Activated naive CD4-positive, alpha-beta T cell treated with Interleukin-2 at 50 U/mL for 16 hours (primary cell): ENCODE results near the gene C13orf42.
"Not testable (repeated sequence)": the region's sequence is repeated elsewhere in the genome, so short reads cannot be mapped to it uniquely, and the experiment has no call there.

Experiments
- DNase-seq: peaks from one replicate; pipeline ENCODE4 v3.0.0-alpha.2; 2020

Gene C13orf42

GRCh38 chr13:51118809-51119431 lies 7.8 kb upstream of the C13orf42 start:
- no peak for DNase-seq

- no peak for DNase-seq
These were observed 2.9 kb upstream of the C13orf42 start for GRCh38 chr13:51113969-51114368.

GRCh38 chr13:51113186-51113881 lies 2.3 kb upstream of the C13orf42 start:
- DNase-seq, result no peak

- DNase-seq, result no peak
These were observed 1.7 kb upstream of the C13orf42 start for GRCh38 chr13:51112771-51113170.

GRCh38 chr13:51111997-51112396 lies 923 bp upstream of the C13orf42 start:
- no peak for DNase-seq

GRCh38 chr13:51107996-51108395 lies 3.1 kb downstream of the C13orf42 start:
- no peak for DNase-seq

GRCh38 chr13:51105046-51105445 lies 6.0 kb downstream of the C13orf42 start:
- DNase-seq, result no peak

- DNase-seq, result no peak
These were observed 9.3 kb downstream of the C13orf42 start for GRCh38 chr13:51101636-51102235.

GRCh38 chr13:51097353-51098043 lies 13.6 kb downstream of the C13orf42 start:
- no peak for DNase-seq

GRCh38 chr13:51096131-51096530 lies 14.9 kb downstream of the C13orf42 start:
- DNase-seq, result no peak

GRCh38 chr13:51093574-51093973 lies 17.5 kb downstream of the C13orf42 start:
- DNase-seq, result no peak

GRCh38 chr13:51091839-51092238 lies 19.2 kb downstream of the C13orf42 start:
- DNase-seq, result no peak

GRCh38 chr13:51083706-51084105 lies 27.4 kb downstream of the C13orf42 start:
- no peak for DNase-seq

GRCh38 chr13:51080478-51081065 lies 30.5 kb downstream of the C13orf42 start:
- not testable (repeated sequence) for DNase-seq

GRCh38 chr13:51071493-51071892 lies 39.6 kb downstream of the C13orf42 start:
- no peak for DNase-seq

GRCh38 chr13:51070005-51070649 lies 40.9 kb downstream of the C13orf42 start:
- peak; percentile 78 for DNase-seq

GRCh38 chr13:51068501-51068900 lies 42.6 kb downstream of the C13orf42 start:
- no peak for DNase-seq

- DNase-seq, result no peak
These were observed 43.4 kb downstream of the C13orf42 start for GRCh38 chr13:51067706-51068105.

- DNase-seq, result no peak
These were observed 43.8 kb downstream of the C13orf42 start for GRCh38 chr13:51067210-51067701.

GRCh38 chr13:51066091-51066831 lies 44.8 kb downstream of the C13orf42 start:
- no peak for DNase-seq

GRCh38 chr13:51065372-51066090 lies 45.5 kb downstream of the C13orf42 start:
- DNase-seq, result no peak
